ENCODE data around the gene LCN12. TPM values are rescaled to one million over a fixed set of nuclear protein-coding genes. Genes with fewer than 3 reads are reported as not detected.

The LCN12 gene
- total RNA-seq, 1 donor from 2014 or later = not detected

- Histone ChIP-seq H3K36me3 (ENCODE audit: insufficient read depth, low read length) (no peaks in the 10 kb centered on the region), H3K4me3 (ENCODE audit: insufficient read depth, low read depth, low read length) (no peak overlapping the region), H3K4me2 (ENCODE audit: low read length) (no peak overlapping the region), H3K9ac (ENCODE audit: low read length) (no peak overlapping the region), H3K9me3 (ENCODE audit: insufficient read depth, low read depth, low read length) (no peaks in the 10 kb centered on the region), H4K20me1 (ENCODE audit: insufficient read depth, low read length) (peaks cover 42% of the 10 kb centered on the region), H3K4me1 (ENCODE audit: insufficient read depth, low read length) (peaks cover 9% of the 10 kb centered on the region), H3K79me2 (ENCODE audit: insufficient read depth, low read length) (peaks cover 47% of the 10 kb centered on the region), H3K27me3 (ENCODE audit: insufficient read depth, low read length) (no peaks in the 10 kb centered on the region), H2AFZ (ENCODE audit: low read depth, low read length) (no peak overlapping the region), H3K27ac (ENCODE audit: low read depth, low read length) (no peak overlapping the region)
- Mint-ChIP-seq H3K9me3 (ENCODE audit: unreplicated experiment) (no peaks in the 10 kb centered on the region), H3K27ac (ENCODE audit: unreplicated experiment) (no peak overlapping the region), H3K4me3 (ENCODE audit: unreplicated experiment) (no peak overlapping the region), H3K36me3 (ENCODE audit: low read depth, unreplicated experiment) (peaks cover 6% of the 10 kb centered on the region), H3K27me3 (ENCODE audit: low read depth, unreplicated experiment) (no peaks in the 10 kb centered on the region), H3K4me1 (ENCODE audit: low read depth, unreplicated experiment) (no peaks in the 10 kb centered on the region)
- FAIRE-seq (no peak), DNase-seq (ENCODE audit: low read depth) (no peak)
- no peak for TF ChIP-seq EZH2 (IDR thresholded peaks at IDR 0.05; ENCODE audit: insufficient read depth, low read length)
- TF ChIP-seq CTCF (IDR thresholded peaks at IDR 0.05; ENCODE audit: insufficient read depth, low read depth, low read length) = no peak
Measured at GRCh38 chr9:136939431-136939995, 12.6 kb upstream of the LCN12 start.

- H3K4me1 ChIP-seq (ENCODE audit: insufficient read depth, low read length) = peaks cover 9% of the 10 kb centered on the region
- H3K79me2 ChIP-seq (ENCODE audit: insufficient read depth, low read length) = peaks cover 47% of the 10 kb centered on the region
- no peaks in the 10 kb centered on the region for H3K36me3 ChIP-seq (ENCODE audit: insufficient read depth, low read length)
- Mint-ChIP-seq H3K9me3 (ENCODE audit: unreplicated experiment) (no peaks in the 10 kb centered on the region), H3K4me1 (ENCODE audit: low read depth, unreplicated experiment) (no peaks in the 10 kb centered on the region), H3K27me3 (ENCODE audit: low read depth, unreplicated experiment) (no peaks in the 10 kb centered on the region), H3K27ac (ENCODE audit: unreplicated experiment) (no peak overlapping the region), H3K36me3 (ENCODE audit: low read depth, unreplicated experiment) (peaks cover 6% of the 10 kb centered on the region), H3K4me3 (ENCODE audit: unreplicated experiment) (no peak overlapping the region)
- FAIRE-seq = no peak
- no peak overlapping the region for H2AFZ ChIP-seq (ENCODE audit: low read depth, low read length)
- no peak overlapping the region for H3K4me3 ChIP-seq (ENCODE audit: insufficient read depth, low read depth, low read length)
- no peak for DNase-seq (ENCODE audit: low read depth)
- TF ChIP-seq EZH2 (IDR thresholded peaks at IDR 0.05; ENCODE audit: insufficient read depth, low read length) = no peak
- TF ChIP-seq CTCF (IDR thresholded peaks at IDR 0.05; ENCODE audit: insufficient read depth, low read depth, low read length) = no peak
- H4K20me1 ChIP-seq (ENCODE audit: insufficient read depth, low read length) = peaks cover 44% of the 10 kb centered on the region
- H3K27me3 ChIP-seq (ENCODE audit: insufficient read depth, low read length) = no peaks in the 10 kb centered on the region
- H3K27ac ChIP-seq (ENCODE audit: low read depth, low read length) = no peak overlapping the region
- H3K9me3 ChIP-seq (ENCODE audit: insufficient read depth, low read depth, low read length) = no peaks in the 10 kb centered on the region
- H3K4me2 ChIP-seq (ENCODE audit: low read length) = no peak overlapping the region
- H3K9ac ChIP-seq (ENCODE audit: low read length) = no peak overlapping the region
Measured at GRCh38 chr9:136939996-136940525, 12.0 kb upstream of the LCN12 start.

- no peak overlapping the region for H3K9ac ChIP-seq (ENCODE audit: low read length)
- H3K27ac Mint-ChIP-seq (ENCODE audit: unreplicated experiment) = no peak overlapping the region
- peaks cover 46% of the 10 kb centered on the region for H4K20me1 ChIP-seq (ENCODE audit: insufficient read depth, low read length)
- H3K9me3 Mint-ChIP-seq (ENCODE audit: unreplicated experiment) = no peaks in the 10 kb centered on the region
- no peak overlapping the region for H2AFZ ChIP-seq (ENCODE audit: low read depth, low read length)
- no peak overlapping the region for H3K4me3 ChIP-seq (ENCODE audit: insufficient read depth, low read depth, low read length)
- no peak overlapping the region for H3K4me2 ChIP-seq (ENCODE audit: low read length)
- H3K4me3 Mint-ChIP-seq (ENCODE audit: unreplicated experiment) = no peak overlapping the region
- FAIRE-seq = no peak
- no peak overlapping the region for H3K27ac ChIP-seq (ENCODE audit: low read depth, low read length)
- no peaks in the 10 kb centered on the region for H3K27me3 Mint-ChIP-seq (ENCODE audit: low read depth, unreplicated experiment)
- no peak for DNase-seq (ENCODE audit: low read depth)
- H3K4me1 ChIP-seq (ENCODE audit: insufficient read depth, low read length) = peaks cover 9% of the 10 kb centered on the region
- H3K27me3 ChIP-seq (ENCODE audit: insufficient read depth, low read length) = no peaks in the 10 kb centered on the region
- peaks cover 6% of the 10 kb centered on the region for H3K36me3 Mint-ChIP-seq (ENCODE audit: low read depth, unreplicated experiment)
- H3K4me1 Mint-ChIP-seq (ENCODE audit: low read depth, unreplicated experiment) = no peaks in the 10 kb centered on the region
- no peaks in the 10 kb centered on the region for H3K9me3 ChIP-seq (ENCODE audit: insufficient read depth, low read depth, low read length)
- TF ChIP-seq EZH2 (IDR thresholded peaks at IDR 0.05; ENCODE audit: insufficient read depth, low read length) = no peak
- TF ChIP-seq CTCF (IDR thresholded peaks at IDR 0.05; ENCODE audit: insufficient read depth, low read depth, low read length) = no peak
- H3K36me3 ChIP-seq (ENCODE audit: insufficient read depth, low read length) = no peaks in the 10 kb centered on the region
- H3K79me2 ChIP-seq (ENCODE audit: insufficient read depth, low read length) = peaks cover 47% of the 10 kb centered on the region
Measured at GRCh38 chr9:136940526-136941230, 11.4 kb upstream of the LCN12 start.

Measured in astrocyte (in vitro differentiated cells and primary cell).